GM06990 (cell line): Measurements from ENCODE around the gene KSR1.

Experiments
- DNase-seq: peaks from one replicate; pipeline ENCODE4 v3.0.0-alpha.2; 2011; ENCODE audit not compliant: insufficient read length; ENCODE audit errors: extremely low read depth
- H3K27me3 ChIP-seq: replicated peaks from 2 replicates; pipeline ENCODE4 v1.6.0; 2011; ENCODE audit warnings: low read length; ENCODE audit not compliant: control insufficient read depth, insufficient read depth
- H3K36me3 ChIP-seq: 2 replicates; pipeline ENCODE4 v1.5.1; 2011; ENCODE audit warnings: low read length; ENCODE audit not compliant: control insufficient read depth, insufficient read depth
- H3K4me3 ChIP-seq: replicated peaks from 2 replicates; pipeline ENCODE4 v1.5.1; 2011; ENCODE audit warnings: low read depth, mild to moderate bottlenecking, control low read depth, low read length
- TF ChIP-seq, protein P1 (sequence below): IDR thresholded peaks from 2 replicates; pipeline ENCODE4 v1.5.1; 2011; ENCODE audit warnings: low read length, control low read depth, mild to moderate bottlenecking, inconsistent platforms; ENCODE audit not compliant: insufficient read depth, poor library complexity, severe bottlenecking

KSR1 gene

DNA sequence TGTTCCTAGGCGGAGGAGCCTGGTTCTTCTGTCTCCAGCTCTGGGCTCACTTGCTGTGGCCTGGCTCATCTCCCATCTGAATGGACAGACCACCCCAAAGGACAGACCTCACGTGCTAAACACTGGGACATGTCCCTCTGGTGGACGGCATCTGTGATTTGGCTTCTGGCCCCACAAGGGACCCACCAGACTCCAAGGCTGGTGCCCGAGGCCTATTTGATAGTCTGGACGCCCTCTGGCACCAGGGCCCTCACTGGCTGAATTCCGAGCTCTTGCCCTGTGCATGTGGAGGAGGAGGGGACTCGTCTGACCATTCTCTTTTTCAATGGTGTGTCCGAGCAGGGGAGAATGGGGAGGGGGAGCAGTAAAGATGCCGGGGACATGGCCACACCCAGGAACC is 112.0 kb downstream of the KSR1 start:
- peaks cover 3% of the 10 kb centered on the region; the same call in 1 of the 2 replicates for H3K36me3 ChIP-seq
- no peak for DNase-seq
- TF ChIP-seq, protein P1, sequence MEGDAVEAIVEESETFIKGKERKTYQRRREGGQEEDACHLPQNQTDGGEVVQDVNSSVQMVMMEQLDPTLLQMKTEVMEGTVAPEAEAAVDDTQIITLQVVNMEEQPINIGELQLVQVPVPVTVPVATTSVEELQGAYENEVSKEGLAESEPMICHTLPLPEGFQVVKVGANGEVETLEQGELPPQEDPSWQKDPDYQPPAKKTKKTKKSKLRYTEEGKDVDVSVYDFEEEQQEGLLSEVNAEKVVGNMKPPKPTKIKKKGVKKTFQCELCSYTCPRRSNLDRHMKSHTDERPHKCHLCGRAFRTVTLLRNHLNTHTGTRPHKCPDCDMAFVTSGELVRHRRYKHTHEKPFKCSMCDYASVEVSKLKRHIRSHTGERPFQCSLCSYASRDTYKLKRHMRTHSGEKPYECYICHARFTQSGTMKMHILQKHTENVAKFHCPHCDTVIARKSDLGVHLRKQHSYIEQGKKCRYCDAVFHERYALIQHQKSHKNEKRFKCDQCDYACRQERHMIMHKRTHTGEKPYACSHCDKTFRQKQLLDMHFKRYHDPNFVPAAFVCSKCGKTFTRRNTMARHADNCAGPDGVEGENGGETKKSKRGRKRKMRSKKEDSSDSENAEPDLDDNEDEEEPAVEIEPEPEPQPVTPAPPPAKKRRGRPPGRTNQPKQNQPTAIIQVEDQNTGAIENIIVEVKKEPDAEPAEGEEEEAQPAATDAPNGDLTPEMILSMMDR: no peak
- H3K4me3 ChIP-seq: no peak overlapping the region
- H3K27me3 ChIP-seq: no peaks in the 10 kb centered on the region

DNA sequence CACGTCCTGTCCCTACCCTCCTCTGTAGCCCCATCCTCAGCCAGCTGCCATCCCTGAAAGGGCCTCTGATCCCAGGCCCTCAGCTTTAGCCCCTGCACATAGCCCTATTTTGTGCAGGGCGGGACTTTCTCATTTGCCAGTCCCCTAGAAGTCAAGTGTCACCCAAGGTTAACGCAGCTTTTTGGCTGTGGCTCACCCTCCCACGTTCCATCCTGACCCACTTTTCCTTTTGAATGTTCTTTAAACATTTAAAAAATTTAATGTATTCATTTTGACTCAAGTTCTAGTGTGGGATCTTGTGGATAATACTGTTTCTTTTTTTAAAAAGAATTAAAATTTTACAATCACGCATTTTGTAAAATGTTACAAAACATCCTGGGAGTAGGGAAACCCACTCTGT is 112.6 kb downstream of the KSR1 start:
- TF ChIP-seq, protein P1: no peak
- no peak overlapping the region for H3K4me3 ChIP-seq
- no peak for DNase-seq
- H3K27me3 ChIP-seq: no peaks in the 10 kb centered on the region
- H3K36me3 ChIP-seq: peaks cover 3% of the 10 kb centered on the region; the same call in 1 of the 2 replicates

DNA sequence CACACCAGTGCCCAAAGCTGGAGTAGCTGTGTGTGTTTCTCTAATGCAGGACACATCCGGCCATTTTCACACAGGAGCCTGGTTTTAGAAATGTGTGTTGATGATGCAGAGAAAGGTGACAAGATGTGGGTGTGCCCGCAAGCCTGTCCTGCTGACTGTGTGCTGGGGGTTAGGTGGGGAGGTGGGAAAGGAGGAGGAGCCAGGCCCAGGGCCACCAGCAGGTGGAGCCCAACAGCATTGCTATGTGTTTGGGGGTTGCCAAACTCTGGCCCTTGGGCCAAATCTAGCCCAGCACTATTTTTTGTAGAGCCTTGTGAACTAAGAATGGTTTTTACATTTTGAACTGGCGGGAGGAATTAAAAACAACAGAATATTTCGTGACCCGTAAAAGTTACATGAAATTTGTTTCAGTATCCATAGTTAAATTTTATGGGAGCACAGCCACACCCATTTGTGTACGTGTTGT is 113.0 kb downstream of the KSR1 start:
- Histone ChIP-seq H3K4me3 (no peak overlapping the region), H3K36me3 (peaks cover 2% of the 10 kb centered on the region; the same call in 1 of the 2 replicates), H3K27me3 (no peaks in the 10 kb centered on the region)
- TF ChIP-seq, protein P1: peak; percentile 90
- DNase-seq: peak; percentile 74

DNA sequence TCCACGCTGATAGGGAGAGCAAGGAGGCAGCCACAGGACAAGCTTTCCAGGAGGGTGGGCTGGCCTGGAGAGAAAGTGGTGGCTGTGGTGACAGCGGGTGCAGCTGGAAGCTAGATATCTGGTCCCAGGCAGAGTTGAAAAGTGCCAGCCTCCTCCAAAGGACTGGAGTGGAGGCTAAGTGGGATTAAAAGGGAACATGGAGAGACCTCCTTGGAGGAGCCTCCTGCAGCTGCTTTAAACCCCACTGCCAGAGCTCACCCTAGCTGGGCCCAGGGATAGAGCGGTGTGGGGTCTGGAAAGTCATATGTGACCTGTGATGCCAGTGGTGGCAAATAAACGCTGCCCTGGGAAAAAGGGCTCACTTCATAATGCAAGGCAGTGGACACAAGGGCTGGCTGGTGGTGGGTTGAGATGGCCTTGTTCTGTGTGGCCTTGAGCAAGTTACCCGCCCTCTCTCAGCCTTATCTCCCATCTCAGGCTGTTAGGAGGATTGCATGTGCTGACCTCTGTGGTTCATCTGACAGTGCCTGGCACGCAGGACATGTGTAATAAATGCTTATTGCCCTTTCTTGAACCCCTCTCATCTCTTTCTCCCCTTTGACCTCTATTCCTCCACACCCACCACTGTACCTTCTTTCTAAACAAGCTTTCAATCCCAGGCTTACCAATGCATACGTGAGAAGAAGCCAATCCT is 113.8 kb downstream of the KSR1 start:
- H3K4me3 ChIP-seq: no peak overlapping the region
- DNase-seq: no peak
- TF ChIP-seq, protein P1: no peak

DNA sequence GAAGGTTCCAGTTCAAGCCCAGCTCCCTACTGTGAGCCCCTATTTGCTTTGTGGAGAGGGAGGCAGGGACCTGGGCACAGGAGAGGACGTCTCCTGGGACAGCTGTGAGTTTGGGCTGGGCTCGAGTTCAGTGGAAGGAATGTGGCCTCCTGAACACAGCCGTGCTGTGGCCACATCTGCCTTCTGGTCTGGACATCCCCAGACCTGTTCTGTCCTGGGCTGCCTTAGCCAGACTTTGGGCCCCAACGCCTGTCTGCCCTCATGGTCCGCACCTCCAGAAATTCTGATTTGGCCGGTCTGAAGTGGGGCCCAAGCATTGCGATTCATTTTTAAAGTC is 114.3 kb downstream of the KSR1 start:
- H3K27me3 ChIP-seq: no peaks in the 10 kb centered on the region
- H3K4me3 ChIP-seq: no peak overlapping the region
- peaks cover 1% of the 10 kb centered on the region; the same call in 1 of the 2 replicates for H3K36me3 ChIP-seq
- DNase-seq: no peak
- TF ChIP-seq, protein P1: no peak

More for the DNA sequence above, 113.8 kb downstream of the KSR1 start:
- peaks cover 1% of the 10 kb centered on the region; the same call in 1 of the 2 replicates for H3K36me3 ChIP-seq
- no peaks in the 10 kb centered on the region for H3K27me3 ChIP-seq
